ENCODE results near the gene PRKCD. TPM values are rescaled to one million over a fixed set of nuclear protein-coding genes. Genes with fewer than 3 reads are reported as not detected.

PRKCD gene
- polyA plus RNA-seq, 4 donors, result 17.8 to 26.4 (median 23.4) TPM

Other genes with a start within 250 kb of the PRKCD start
- 10 to 100 TPM in 2 of 4 donors, 1 to 10 TPM in 2; 9.5 to 10.4 (median 9.9) TPM for gene SFMBT1, start 115.1 kb upstream of the PRKCD start, polyA plus RNA-seq (ENCODE audit: insufficient read length in 4 of 4)
- 10 to 100 TPM; 25.4 to 30.9 (median 26.0) TPM for gene RFT1, start 30.8 kb upstream of the PRKCD start, polyA plus RNA-seq (ENCODE audit: insufficient read length in 4 of 4)
- 100 to 1,000 TPM in 3 of 4 donors, 10 to 100 TPM in 1; 91.0 to 127 (median 110) TPM for gene TKT, start 94.8 kb downstream of the PRKCD start, polyA plus RNA-seq (ENCODE audit: insufficient read length in 4 of 4)
- gene DCP1A, start 186.3 kb downstream of the PRKCD start, polyA plus RNA-seq (ENCODE audit: insufficient read length in 4 of 4), result 10 to 100 TPM; 24.9 to 36.5 (median 31.1) TPM